H1 (cell line): Measurements from ENCODE around the gene ABHD6. TPM values are rescaled to one million over a fixed set of nuclear protein-coding genes. Genes with fewer than 3 reads are reported as not detected.

Experiments
- CTCF ChIA-PET: fragments of 300-600 bp; sonication (Branson Sonifier 250); formaldehyde crosslinking; loops from one replicate; lab custom pipeline; 2021; ENCODE audit not compliant: partially characterized antibody; lab: Charles Lee
- POLR2A ChIA-PET: fragments of 300-600 bp; sonication (Branson Sonifier 250); formaldehyde crosslinking; loops from one replicate; lab custom pipeline; 2021; ENCODE audit warnings: inconsistent platforms; ENCODE audit not compliant: partially characterized antibody; lab: Charles Lee
- DNase-seq, 2 experiments: peaks; one replicate each; pipeline versions ENCODE4 v3.0.0 to v3.0.0-alpha.2; 2010 to 2022; ENCODE audit warnings: low spot score in 2 of 2, low read depth in 1 of 2, mixed read lengths in 1 of 2
- FAIRE-seq: peaks from 2 replicates; lab custom pipeline; 2011; peaks lifted over from hg19 to GRCh38; lab: Jason Lieb, UNC
- H2AFZ ChIP-seq: 2 replicates; pipeline ENCODE4 v1.8.1; 2012; ENCODE audit warnings: low read length, inconsistent platforms
- H2AK5ac ChIP-seq: 2 replicates; pipeline ENCODE4 v1.6.1; 2013; ENCODE audit warnings: low read depth, low read length
- H2BK120ac ChIP-seq: replicated peaks from 2 replicates; pipeline ENCODE3; 2013; ENCODE audit warnings: low read depth, low read length, inconsistent platforms
- H2BK12ac ChIP-seq: 2 replicates; pipeline ENCODE4 v1.6.1; 2013; ENCODE audit warnings: low read depth, low read length
- H2BK15ac ChIP-seq: 2 replicates; pipeline ENCODE4 v1.6.1; 2013; ENCODE audit warnings: low read length
- H2BK20ac ChIP-seq: 2 replicates; pipeline ENCODE4 v1.6.1; 2013; ENCODE audit warnings: low read length
- H2BK5ac ChIP-seq: 2 replicates; pipeline ENCODE4 v1.6.1; 2013; ENCODE audit warnings: low read depth, low read length
- H3K14ac ChIP-seq: 2 replicates; pipeline ENCODE4 v1.6.1; 2013; ENCODE audit warnings: inconsistent platforms; ENCODE audit not compliant: insufficient read length
- H3K18ac ChIP-seq: 2 replicates; pipeline ENCODE4 v1.6.1; 2013; ENCODE audit warnings: low read length; ENCODE audit errors: extremely low read depth
- H3K23ac ChIP-seq: 2 replicates; pipeline ENCODE4 v1.6.1; 2013; ENCODE audit warnings: inconsistent platforms; ENCODE audit not compliant: insufficient read length
- H3K23me2 ChIP-seq: 2 replicates; pipeline ENCODE4 v1.6.1; 2013; ENCODE audit warnings: low read depth, low read length
- H3K27ac ChIP-seq: 2 replicates; pipeline ENCODE4 v1.6.1; 2011; ENCODE audit warnings: low read depth, low read length, inconsistent platforms
- H3K27me3 ChIP-seq, 4 experiments: replicated peaks in 1 of 4; 1 replicate in 1 of 4; 2 replicates in 3 of 4; pipeline versions ENCODE4 v1.6.1 to v1.8.1; 2011 to 2013; ENCODE audit warnings: low read length in 3 of 4, mild to moderate bottlenecking in 3 of 4, inconsistent platforms in 2 of 4, mixed read lengths in 2 of 4, moderate library complexity in 1 of 4; ENCODE audit not compliant: control insufficient read depth in 3 of 4, insufficient read depth in 3 of 4; ENCODE audit errors: extremely low read depth in 1 of 4
- H3K36me3 ChIP-seq, 4 experiments: 2 replicates each; pipeline versions ENCODE4 v1.6.1 to v1.8.1; 2011 to 2013; ENCODE audit warnings: mild to moderate bottlenecking in 4 of 4, low read length in 3 of 4, moderate library complexity in 2 of 4, control low read depth in 1 of 4, inconsistent platforms in 1 of 4; ENCODE audit not compliant: insufficient read depth in 4 of 4, control insufficient read depth in 2 of 4
- H3K4ac ChIP-seq: replicated peaks from 2 replicates; pipeline ENCODE3; 2013; ENCODE audit warnings: low read length, low read depth, mixed read lengths, inconsistent platforms; ENCODE audit not compliant: insufficient read length
- H3K4me1 ChIP-seq, 4 experiments: replicated peaks in 1 of 4; 1 replicate in 1 of 4; 2 replicates in 3 of 4; pipeline versions ENCODE4 v1.6.1 to v1.8.1; 2011 to 2013; ENCODE audit warnings: low read length in 3 of 4, inconsistent platforms in 2 of 4, mixed read lengths in 1 of 4; ENCODE audit not compliant: insufficient read depth in 4 of 4, control insufficient read depth in 3 of 4
- H3K4me2 ChIP-seq, 2 experiments: 2 replicates each; pipeline versions ENCODE4 v1.6.1 to v1.8.1; 2011 to 2013; ENCODE audit warnings: low read depth in 2 of 2, low read length in 2 of 2, control low read depth in 1 of 2, inconsistent platforms in 1 of 2, mild to moderate bottlenecking in 1 of 2; ENCODE audit not compliant: insufficient read depth in 1 of 2
- H3K4me3 ChIP-seq, 4 experiments: fragments of 200-600, 300-600 bp in 1 of 4; sonication (generic), shearing (Covaris generic), sonication (Bioruptor Twin) in 1 of 4; 2 replicates each; pipeline versions ENCODE4 v1.5.1 to v1.8.1; 2011 to 2016; ENCODE audit warnings: low read length in 4 of 4, low read depth in 3 of 4, control low read depth in 2 of 4, inconsistent platforms in 2 of 4, mild to moderate bottlenecking in 2 of 4, mixed read lengths in 1 of 4, moderate library complexity in 1 of 4; ENCODE audit not compliant: insufficient read depth in 2 of 4; ENCODE audit errors: extremely low read depth in 1 of 4
- H3K56ac ChIP-seq: replicated peaks from 2 replicates; pipeline ENCODE3; 2013; ENCODE audit warnings: low read depth, mild to moderate bottlenecking, mixed read lengths, low read length, inconsistent platforms; ENCODE audit not compliant: insufficient read length
- H3K79me1 ChIP-seq: 2 replicates; pipeline ENCODE4 v1.6.1; 2013; ENCODE audit warnings: low read depth, low read length, control low read depth
- H3K79me2 ChIP-seq, 2 experiments: 2 replicates each; pipeline versions ENCODE4 v1.6.1 to v1.8.1; 2012 to 2013; ENCODE audit warnings: low read length in 2 of 2, mild to moderate bottlenecking in 2 of 2, inconsistent platforms in 1 of 2; ENCODE audit not compliant: insufficient read depth in 2 of 2, control insufficient read depth in 1 of 2
- H3K9ac ChIP-seq, 4 experiments: replicated peaks in 1 of 4; 1 replicate in 1 of 4; 2 replicates in 3 of 4; pipeline versions ENCODE4 v1.6.1 to v1.8.1; 2011 to 2013; ENCODE audit warnings: low read depth in 3 of 4, low read length in 3 of 4, control low read depth in 2 of 4, mild to moderate bottlenecking in 2 of 4, moderate library complexity in 2 of 4, inconsistent platforms in 1 of 4; ENCODE audit errors: extremely low read depth in 1 of 4
- H3K9me3 ChIP-seq, 2 experiments: 2 replicates each; pipeline versions ENCODE4 v1.6.1 to v1.8.1; 2012 to 2013; ENCODE audit warnings: mild to moderate bottlenecking in 2 of 2, moderate library complexity in 2 of 2, control low read depth in 1 of 2, inconsistent platforms in 1 of 2, low read depth in 1 of 2, low read length in 1 of 2, mixed read lengths in 1 of 2; ENCODE audit not compliant: insufficient read depth in 2 of 2
- H4K20me1 ChIP-seq, 2 experiments: replicated peaks in 1 of 2; 2 replicates each; pipeline versions ENCODE3 to v1.8.1; 2011 to 2013; ENCODE audit warnings: inconsistent platforms in 2 of 2, low read length in 2 of 2, mild to moderate bottlenecking in 1 of 2; ENCODE audit not compliant: insufficient read depth in 2 of 2, control insufficient read depth in 1 of 2
- H4K5ac ChIP-seq: 2 replicates; pipeline ENCODE4 v1.6.1; 2013; ENCODE audit warnings: low read length, low read depth, mixed read lengths, inconsistent platforms; ENCODE audit not compliant: insufficient read length
- H4K8ac ChIP-seq: 2 replicates; pipeline ENCODE4 v1.8.0; 2013; ENCODE audit warnings: mild to moderate bottlenecking, moderate library complexity, low read length, inconsistent platforms; ENCODE audit not compliant: insufficient read depth; ENCODE audit errors: extremely low read depth
- H4K91ac ChIP-seq: replicated peaks from 2 replicates; pipeline ENCODE3; 2013; ENCODE audit warnings: low read length, mixed read lengths, inconsistent platforms; ENCODE audit not compliant: insufficient read length
- ATF3 ChIP-seq: IDR thresholded peaks from 2 replicates; pipeline ENCODE4 v1.6.1; 2011; ENCODE audit warnings: low read depth, mild to moderate bottlenecking, low read length; ENCODE audit not compliant: insufficient read depth
- CHD1 ChIP-seq: IDR thresholded peaks from 2 replicates; pipeline ENCODE4 v1.6.1; 2012; ENCODE audit warnings: low read depth, low read length, improper control_type of control experiment
- CHD2 ChIP-seq: IDR thresholded peaks from 2 replicates; pipeline ENCODE4 v1.6.1; 2012; ENCODE audit warnings: low read length, improper control_type of control experiment
- CTBP2 ChIP-seq: IDR thresholded peaks from 2 replicates; pipeline ENCODE4 v1.7.0; 2011; ENCODE audit warnings: borderline replicate concordance, mild to moderate bottlenecking, moderate library complexity, mixed read lengths, low read length; ENCODE audit not compliant: insufficient read depth, insufficient read length
- EP300 ChIP-seq, 2 experiments: IDR thresholded peaks; 1 replicate in 1 of 2; 2 replicates in 1 of 2; pipeline ENCODE4 v1.6.1; 2011 to 2012; ENCODE audit warnings: low read depth in 2 of 2, low read length in 2 of 2, mild to moderate bottlenecking in 2 of 2, borderline replicate concordance in 1 of 2, inconsistent platforms in 1 of 2, moderate library complexity in 1 of 2
- GABPA ChIP-seq: IDR thresholded peaks from 2 replicates; pipeline ENCODE4 v1.6.1; 2011; ENCODE audit warnings: mild to moderate bottlenecking, low read length, moderate library complexity, borderline replicate concordance; ENCODE audit not compliant: insufficient read depth
- HDAC6 ChIP-seq: IDR thresholded peaks from one replicate; pipeline ENCODE4 v1.7.1; 2012; ENCODE audit warnings: low read depth, mild to moderate bottlenecking, inconsistent platforms, low read length, moderate library complexity
- MAFK ChIP-seq: IDR thresholded peaks from 2 replicates; pipeline ENCODE4 v1.6.1; 2012; ENCODE audit warnings: low read depth, mild to moderate bottlenecking, improper control_type of control experiment, low read length
- NANOG ChIP-seq: IDR thresholded peaks from 2 replicates; pipeline ENCODE4 v1.6.1; 2011; ENCODE audit warnings: low read length, low read depth, mild to moderate bottlenecking, inconsistent platforms; ENCODE audit not compliant: insufficient read depth, poor library complexity, severe bottlenecking
- RXRA ChIP-seq: IDR thresholded peaks from 2 replicates; pipeline ENCODE4 v1.6.1; 2011; ENCODE audit warnings: low read depth, mild to moderate bottlenecking, low read length, moderate library complexity; ENCODE audit not compliant: insufficient read depth
- SIX5 ChIP-seq: IDR thresholded peaks from 2 replicates; pipeline ENCODE4 v1.6.1; 2011; ENCODE audit warnings: mild to moderate bottlenecking, low read depth, low read length
- SRF ChIP-seq: IDR thresholded peaks from 2 replicates; pipeline ENCODE4 v1.6.1; 2011; ENCODE audit warnings: mild to moderate bottlenecking, low read depth, low read length, moderate library complexity
- TAF1 ChIP-seq: IDR thresholded peaks from 2 replicates; pipeline ENCODE4 v1.6.1; 2011; ENCODE audit warnings: mild to moderate bottlenecking, low read depth, low read length
- WGBS, 2 experiments: shearing (Covaris generic) in 1 of 2; methylation state at CpG; one replicate each; pipeline versions ENCODE4 v1.1.6 to v1.1.7; 2013 to 2015; ENCODE audit warnings: low lambda C conversion rate in 2 of 2, mixed read lengths in 2 of 2, inconsistent platforms in 1 of 2, low coverage in 1 of 2, missing lambda C conversion rate in 1 of 2; ENCODE audit not compliant: insufficient replicate concordance in 2 of 2, insufficient coverage in 1 of 2, insufficient read length in 1 of 2; ENCODE audit errors: extremely low coverage in 1 of 2, missing lambda C conversion rate in 1 of 2; 5-methylcytosine and 5-hydroxymethylcytosine counted together
- polyA plus RNA-seq, 7 experiments: library from polyadenylated mRNA; depleted of rRNA in 3 of 7; stranded (reverse) in 5 of 7; unstranded in 2 of 7; fragments of >200 nt in 5 of 7; fragments of 200-250 nt in 2 of 7; gene quantifications; 1 replicate in 5 of 7; 2 replicates in 1 of 7; 4 replicates in 1 of 7; pipeline versions ENCODE4 v1.2.1 to v1.2.3, GENCODE V29; 2011 to 2013; ENCODE audit warnings: missing spikeins in 2 of 7, mixed read lengths in 2 of 7
- total RNA-seq: library from RNA; stranded (reverse); fragmentation: NEBNext Ultra II Directional; extraction: Animal tissue kit (Norgen Biotek cat#: 25700); gene quantifications from 2 replicates; pipeline ENCODE4 v1.2.1, GENCODE V29; 2021

Gene ABHD6
- total and polyA plus RNA-seq, 2 of the 8 experiments (the other 6 are each of a cell fraction or from before 2014, with no cell fraction given): 5.9 to 6.6 TPM

GRCh38 chr3:58190882-58191281 lies 46.7 kb upstream of the ABHD6 start:
- DNase-seq (no peak), FAIRE-seq (no peak)
- ChIA-PET POLR2A (interaction anchor here (2.1 kb wide), 1 partner anchor 109 kb away, joined by 5 read pairs; no protein-coding TSS in a partner anchor), CTCF (interaction anchor here (0.5 to 9.7 kb wide), 9 partner anchors 13 to 162 kb away, joined by 3 to 177 read pairs (median 6); partner anchors contain the start of genes HTD2 and RPP14)
- Histone ChIP-seq H3K56ac (no peak overlapping the region), H3K27ac (no peak overlapping the region), H3K36me3 (no peaks in the 10 kb centered on the region), H3K9me3 (no peaks in the 10 kb centered on the region), H2BK120ac (no peak overlapping the region), H2AK5ac (no peak overlapping the region), H2BK20ac (no peak overlapping the region), H2BK15ac (no peak overlapping the region), H4K5ac (no peak overlapping the region), H3K4me3 (no peak overlapping the region), H2BK12ac (no peak overlapping the region), H4K91ac (no peak overlapping the region), H2AFZ (no peak overlapping the region), H3K23ac (no peak overlapping the region), H4K8ac (no peak overlapping the region), H2BK5ac (no peak overlapping the region), H3K18ac (no peak overlapping the region), H3K79me1 (no peaks in the 10 kb centered on the region), H3K4ac (no peak overlapping the region), H3K79me2 (no peaks in the 10 kb centered on the region), H4K20me1 (no peaks in the 10 kb centered on the region), H3K4me2 (no peak overlapping the region), H3K9ac (no peak overlapping the region), H3K27me3 (no peaks in the 10 kb centered on the region), H3K23me2 (no peaks in the 10 kb centered on the region), H3K4me1 (peaks cover 0 to 4% (median 1%) of the 10 kb centered on the region in 4 experiments; a peak in 2 of 7 replicates), H3K14ac (no peak overlapping the region)
- WGBS, 2 experiments: 90% methylated on average over 4 of the region's 4 CpGs; no CpG with 5 or more reads in 1 of the 2 experiments
- TF ChIP-seq ATF3: no peak
- no peak for TF ChIP-seq TAF1
- no peak for TF ChIP-seq GABPA
- no peak for TF ChIP-seq RXRA
- TF ChIP-seq EP300 (IDR thresholded peaks at IDR 0.05; ENCODE audit: borderline replicate concordance in 1 of 2, low read depth in 2 of 2, low read length in 2 of 2): no peak
- TF ChIP-seq HDAC6: no peak
- no peak for TF ChIP-seq MAFK
- TF ChIP-seq SIX5: no peak
- TF ChIP-seq CTBP2: no peak
- no peak for TF ChIP-seq NANOG
- no peak for TF ChIP-seq CHD2
- TF ChIP-seq CHD1: no peak
- no peak for TF ChIP-seq SRF
